ENCODE measurements around the gene SDS.

SDS gene

GRCh38 chr12:113440947-113441782, 37.5 kb upstream of the SDS start:
- H3K27ac ChIP-seq (ENCODE audit: low read length): no peak overlapping the region
- no peaks in the 10 kb centered on the region for H3K9me3 ChIP-seq (ENCODE audit: insufficient read depth, low read length)
- no peaks in the 10 kb centered on the region for H3K79me2 ChIP-seq (ENCODE audit: low read length)
- H3K4me3 ChIP-seq (ENCODE audit: low read length): no peak overlapping the region
- H3K9ac ChIP-seq (ENCODE audit: low read length): no peak overlapping the region
- peaks cover 57% of the 10 kb centered on the region for H3K27me3 ChIP-seq (ENCODE audit: low read depth, low read length)
- H4K20me1 ChIP-seq (ENCODE audit: insufficient read depth, low read length): no peaks in the 10 kb centered on the region
- H2AFZ ChIP-seq (ENCODE audit: low read depth, low read length): no peak overlapping the region
- H3K4me2 ChIP-seq (ENCODE audit: low read length): no peak overlapping the region
- TF ChIP-seq CTCF (IDR thresholded peaks at IDR 0.05; ENCODE audit: low read depth, low read length): no peak
- TF ChIP-seq EZH2phosphoT487 (IDR thresholded peaks at IDR 0.05; ENCODE audit: low read depth): no peak
- H3K4me1 ChIP-seq (ENCODE audit: low read length): no peaks in the 10 kb centered on the region
- no peaks in the 10 kb centered on the region for H3K36me3 ChIP-seq (replicated peaks; ENCODE audit: low read depth, low read length)

GRCh38 chr12:113440336-113440735, 36.6 kb upstream of the SDS start:
- Histone ChIP-seq H3K36me3 (replicated peaks; ENCODE audit: low read depth, low read length) (no peaks in the 10 kb centered on the region), H3K4me2 (ENCODE audit: low read length) (no peak overlapping the region), H3K27ac (ENCODE audit: low read length) (no peak overlapping the region), H3K79me2 (ENCODE audit: low read length) (no peaks in the 10 kb centered on the region), H4K20me1 (ENCODE audit: insufficient read depth, low read length) (no peaks in the 10 kb centered on the region), H3K4me3 (ENCODE audit: low read length) (no peak overlapping the region), H3K27me3 (ENCODE audit: low read depth, low read length) (peaks cover 57% of the 10 kb centered on the region), H2AFZ (ENCODE audit: low read depth, low read length) (no peak overlapping the region), H3K4me1 (ENCODE audit: low read length) (no peaks in the 10 kb centered on the region), H3K9me3 (ENCODE audit: insufficient read depth, low read length) (no peaks in the 10 kb centered on the region), H3K9ac (ENCODE audit: low read length) (no peak overlapping the region)
- TF ChIP-seq CTCF (IDR thresholded peaks at IDR 0.05; ENCODE audit: low read depth, low read length) (no peak), EZH2phosphoT487 (IDR thresholded peaks at IDR 0.05; ENCODE audit: low read depth) (no peak)

GRCh38 chr12:113439606-113440030, 35.9 kb upstream of the SDS start:
- Histone ChIP-seq H3K4me2 (ENCODE audit: low read length) (no peak overlapping the region), H3K9ac (ENCODE audit: low read length) (no peak overlapping the region), H3K4me1 (ENCODE audit: low read length) (no peaks in the 10 kb centered on the region), H3K27me3 (ENCODE audit: low read depth, low read length) (peaks cover 54% of the 10 kb centered on the region), H4K20me1 (ENCODE audit: insufficient read depth, low read length) (no peaks in the 10 kb centered on the region), H3K79me2 (ENCODE audit: low read length) (no peaks in the 10 kb centered on the region), H3K27ac (ENCODE audit: low read length) (no peak overlapping the region), H3K9me3 (ENCODE audit: insufficient read depth, low read length) (no peaks in the 10 kb centered on the region), H3K4me3 (ENCODE audit: low read length) (no peak overlapping the region), H2AFZ (ENCODE audit: low read depth, low read length) (no peak overlapping the region), H3K36me3 (replicated peaks; ENCODE audit: low read depth, low read length) (no peaks in the 10 kb centered on the region)
- TF ChIP-seq CTCF (IDR thresholded peaks at IDR 0.05; ENCODE audit: low read depth, low read length): peak; percentile 91
- no peak for TF ChIP-seq EZH2phosphoT487 (IDR thresholded peaks at IDR 0.05; ENCODE audit: low read depth)

GRCh38 chr12:113439301-113439597, 35.6 kb upstream of the SDS start:
- no peak overlapping the region for H2AFZ ChIP-seq (ENCODE audit: low read depth, low read length)
- H3K4me2 ChIP-seq (ENCODE audit: low read length): no peak overlapping the region
- H3K4me3 ChIP-seq (ENCODE audit: low read length): no peak overlapping the region
- H3K79me2 ChIP-seq (ENCODE audit: low read length): no peaks in the 10 kb centered on the region
- H3K9me3 ChIP-seq (ENCODE audit: insufficient read depth, low read length): no peaks in the 10 kb centered on the region
- peaks cover 54% of the 10 kb centered on the region for H3K27me3 ChIP-seq (ENCODE audit: low read depth, low read length)
- TF ChIP-seq EZH2phosphoT487 (IDR thresholded peaks at IDR 0.05; ENCODE audit: low read depth) (no peak), CTCF (IDR thresholded peaks at IDR 0.05; ENCODE audit: low read depth, low read length) (no peak)
- H3K36me3 ChIP-seq (replicated peaks; ENCODE audit: low read depth, low read length): no peaks in the 10 kb centered on the region
- H3K9ac ChIP-seq (ENCODE audit: low read length): no peak overlapping the region
- H3K4me1 ChIP-seq (ENCODE audit: low read length): no peaks in the 10 kb centered on the region
- H4K20me1 ChIP-seq (ENCODE audit: insufficient read depth, low read length): no peaks in the 10 kb centered on the region
- no peak overlapping the region for H3K27ac ChIP-seq (ENCODE audit: low read length)

All from OCI-LY3 (cell line).